GM10847 (cell line): ENCODE results near the gene STN1.

ENCODE experiments used
- POLR2A ChIP-seq: IDR thresholded peaks from 2 replicates; pipeline ENCODE4 v1.6.1; 2011; ENCODE audit not compliant: insufficient read length; ENCODE audit errors: extremely low read depth

The STN1 gene

GRCh38 chr10:103890688-103891087 is 27.3 kb downstream of the STN1 start:
- no peak for TF ChIP-seq POLR2A

- no peak for TF ChIP-seq POLR2A
Observed at GRCh38 chr10:103890194-103890658, 27.8 kb downstream of the STN1 start.

GRCh38 chr10:103889121-103889720 is 28.8 kb downstream of the STN1 start:
- no peak for TF ChIP-seq POLR2A

- no peak for TF ChIP-seq POLR2A
Observed at GRCh38 chr10:103888113-103888841, 29.7 kb downstream of the STN1 start.

- TF ChIP-seq POLR2A: no peak
Observed at GRCh38 chr10:103885617-103886016, 32.4 kb downstream of the STN1 start.

GRCh38 chr10:103884681-103885139 is 33.3 kb downstream of the STN1 start:
- TF ChIP-seq POLR2A: no peak

- TF ChIP-seq POLR2A: no peak
Observed at GRCh38 chr10:103882285-103883007, 35.5 kb downstream of the STN1 start.

- no peak for TF ChIP-seq POLR2A
Observed at GRCh38 chr10:103881416-103882284, 36.3 kb downstream of the STN1 start.

GRCh38 chr10:103879831-103880230 is 38.2 kb downstream of the STN1 start:
- TF ChIP-seq POLR2A: no peak

GRCh38 chr10:103879409-103879808 is 38.6 kb downstream of the STN1 start:
- TF ChIP-seq POLR2A: no peak

GRCh38 chr10:103877861-103878260 is 40.1 kb downstream of the STN1 start:
- TF ChIP-seq POLR2A: no peak

- TF ChIP-seq POLR2A: no peak
Observed at GRCh38 chr10:103876155-103876554, 41.8 kb downstream of the STN1 start.

- no peak for TF ChIP-seq POLR2A
Observed at GRCh38 chr10:103874730-103875129, 43.3 kb downstream of the STN1 start.

GRCh38 chr10:103872137-103872931 is 45.6 kb downstream of the STN1 start:
- no peak for TF ChIP-seq POLR2A

- no peak for TF ChIP-seq POLR2A
Observed at GRCh38 chr10:103871006-103871405, 47.0 kb downstream of the STN1 start.

- TF ChIP-seq POLR2A: no peak
Observed at GRCh38 chr10:103870516-103870915, 47.5 kb downstream of the STN1 start.
